Left lung (tissue), 10 donors: ENCODE measurements around the gene RPS6KA2. TPM values are rescaled to one million over a fixed set of nuclear protein-coding genes. Genes with fewer than 3 reads are reported as not detected.

Source experiments
- ATAC-seq: fragments of 200-7000 bp; cut with Tn5 transposase; one replicate; pipeline ENCODE4 v1.9.1; 2020; ENCODE audit warnings: moderate library complexity
- DNase-seq, 4 donors: peaks; one replicate each; pipeline ENCODE4 v3.0.0-alpha.2; 2013 to 2020
- H3K27ac ChIP-seq, 2 donors: fragments of 200-600 bp; sonication (generic) in 1 of 2; one replicate each; pipeline versions ENCODE4 v1.5.0 to v1.8.0; 2020 to 2021
- H3K27me3 ChIP-seq, 2 donors: fragments of 200-600 bp; sonication (generic) in 1 of 2; one replicate each; pipeline versions ENCODE4 v1.5.0 to v1.8.0; 2020 to 2021
- H3K36me3 ChIP-seq, 2 donors: fragments of 200-600 bp; sonication (generic) in 1 of 2; one replicate each; pipeline versions ENCODE4 v1.5.0 to v1.8.0; 2020 to 2021
- H3K4me1 ChIP-seq, 2 donors: fragments of 200-600 bp; one replicate each; pipeline ENCODE4 v1.8.0; 2021
- H3K4me3 ChIP-seq, 2 donors: fragments of 200-600 bp; sonication (generic) in 1 of 2; one replicate each; pipeline versions ENCODE4 v1.5.0 to v1.8.0; 2020 to 2021; ENCODE audit warnings: mild to moderate bottlenecking in 1 of 2
- H3K9me3 ChIP-seq, 2 donors: fragments of 200-600 bp; sonication (generic) in 1 of 2; one replicate each; pipeline versions ENCODE4 v1.5.0 to v1.8.0; 2020 to 2021
- intact Hi-C, 2 donors: fragments of 100-400 bp; cut with DNase I; formaldehyde crosslinking; loops; one replicate each; pipeline versions ENCODE4 v1.11.2 to v1.14.2; 2022
- polyA plus RNA-seq, 6 donors: library from polyadenylated mRNA; unstranded; fragments of 120-200 nt; gene quantifications; one replicate each; pipeline ENCODE4 v1.2.1, GENCODE V29; 2013; ENCODE audit not compliant: insufficient read length in 6 of 6
- total RNA-seq, 2 donors: library from RNA; stranded (reverse); fragmentation: NEBNext Ultra II Directional; extraction: Animal tissue kit (Norgen Biotek cat#: 25700); gene quantifications; one replicate each; pipeline ENCODE4 v1.2.1, GENCODE V29; 2021
- TF ChIP-seq, protein P1 (sequence below), 2 donors: fragments of 200-600 bp; sonication (generic) in 1 of 2; IDR thresholded peaks; one replicate each; pipeline versions ENCODE4 v1.5.0 to v1.8.0; 2021; ENCODE audit warnings: antibody characterized with exemption in 2 of 2
- donor health status: DM: no; HTN: yes; CAD: no.
- donor health status: DM: no; HTN: no; CAD: no.

RPS6KA2 gene
- total and polyA plus RNA-seq, 8 donors, result 42.0 to 160 (median 48.0) TPM

GRCh38 chr6:166616261-166617238, 10.5 kb downstream of the RPS6KA2 start:
- DNase-seq, result no peak
- ATAC-seq, result no peak
- peaks cover 29 to 84% of the 10 kb centered on the region in 2 donors for H3K4me1 ChIP-seq
- intact Hi-C loops, result no loop called here
- H3K9me3 ChIP-seq, result no peaks in the 10 kb centered on the region
- no peak overlapping the region for H3K4me3 ChIP-seq
- H3K27ac ChIP-seq, result peak overlapping the region in 1 of 2 donors; percentile 64
- H3K27me3 ChIP-seq, result no peaks in the 10 kb centered on the region
- TF ChIP-seq, protein P1, sequence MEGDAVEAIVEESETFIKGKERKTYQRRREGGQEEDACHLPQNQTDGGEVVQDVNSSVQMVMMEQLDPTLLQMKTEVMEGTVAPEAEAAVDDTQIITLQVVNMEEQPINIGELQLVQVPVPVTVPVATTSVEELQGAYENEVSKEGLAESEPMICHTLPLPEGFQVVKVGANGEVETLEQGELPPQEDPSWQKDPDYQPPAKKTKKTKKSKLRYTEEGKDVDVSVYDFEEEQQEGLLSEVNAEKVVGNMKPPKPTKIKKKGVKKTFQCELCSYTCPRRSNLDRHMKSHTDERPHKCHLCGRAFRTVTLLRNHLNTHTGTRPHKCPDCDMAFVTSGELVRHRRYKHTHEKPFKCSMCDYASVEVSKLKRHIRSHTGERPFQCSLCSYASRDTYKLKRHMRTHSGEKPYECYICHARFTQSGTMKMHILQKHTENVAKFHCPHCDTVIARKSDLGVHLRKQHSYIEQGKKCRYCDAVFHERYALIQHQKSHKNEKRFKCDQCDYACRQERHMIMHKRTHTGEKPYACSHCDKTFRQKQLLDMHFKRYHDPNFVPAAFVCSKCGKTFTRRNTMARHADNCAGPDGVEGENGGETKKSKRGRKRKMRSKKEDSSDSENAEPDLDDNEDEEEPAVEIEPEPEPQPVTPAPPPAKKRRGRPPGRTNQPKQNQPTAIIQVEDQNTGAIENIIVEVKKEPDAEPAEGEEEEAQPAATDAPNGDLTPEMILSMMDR (IDR thresholded peaks at IDR 0.05), result no peak
- peaks cover 0 to 35% of the 10 kb centered on the region in 2 donors for H3K36me3 ChIP-seq

GRCh38 chr6:166615059-166615770, 11.8 kb downstream of the RPS6KA2 start:
- H3K36me3 ChIP-seq, result peaks cover 0 to 35% of the 10 kb centered on the region in 2 donors
- peak; percentile 17 for ATAC-seq
- H3K4me1 ChIP-seq, result peaks cover 16 to 70% of the 10 kb centered on the region in 2 donors
- no peaks in the 10 kb centered on the region for H3K9me3 ChIP-seq
- H3K27ac ChIP-seq, result peak overlapping the region; percentile 17 to 64
- no peaks in the 10 kb centered on the region for H3K27me3 ChIP-seq
- TF ChIP-seq, protein P1 (IDR thresholded peaks at IDR 0.05), result no peak
- intact Hi-C loops, result no loop called here
- no peak overlapping the region for H3K4me3 ChIP-seq
- no peak for DNase-seq

DNA sequence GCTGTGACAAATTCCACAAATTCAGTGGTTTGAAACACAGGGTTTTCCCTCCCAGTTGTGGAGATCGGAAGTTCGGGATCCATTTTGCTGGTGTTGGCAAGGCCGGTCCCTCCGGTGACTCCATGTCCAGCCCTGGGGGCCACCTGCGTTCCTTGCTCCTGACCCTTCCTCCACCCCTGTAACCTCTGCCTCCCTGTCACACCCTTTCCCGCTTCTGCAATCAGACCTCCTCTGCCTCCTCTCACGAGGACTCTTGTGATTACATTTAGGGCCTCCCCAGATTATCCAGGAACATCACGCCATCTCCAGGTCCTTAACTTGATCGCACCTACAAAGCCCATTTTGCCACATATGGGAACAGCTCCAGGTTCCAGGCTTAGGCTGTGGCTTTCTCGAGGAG, 12.5 kb downstream of the RPS6KA2 start:
- Histone ChIP-seq H3K27ac (peak overlapping the region; percentile 17 to 64), H3K4me3 (no peak overlapping the region), H3K4me1 (peaks cover 11 to 65% of the 10 kb centered on the region in 2 donors), H3K36me3 (peaks cover 0 to 35% of the 10 kb centered on the region in 2 donors), H3K9me3 (no peaks in the 10 kb centered on the region), H3K27me3 (no peaks in the 10 kb centered on the region)
- TF ChIP-seq, protein P1 (IDR thresholded peaks at IDR 0.05), result no peak
- no peak for DNase-seq
- peak; percentile 44 for ATAC-seq
- intact Hi-C loops, result no loop called here

DNA sequence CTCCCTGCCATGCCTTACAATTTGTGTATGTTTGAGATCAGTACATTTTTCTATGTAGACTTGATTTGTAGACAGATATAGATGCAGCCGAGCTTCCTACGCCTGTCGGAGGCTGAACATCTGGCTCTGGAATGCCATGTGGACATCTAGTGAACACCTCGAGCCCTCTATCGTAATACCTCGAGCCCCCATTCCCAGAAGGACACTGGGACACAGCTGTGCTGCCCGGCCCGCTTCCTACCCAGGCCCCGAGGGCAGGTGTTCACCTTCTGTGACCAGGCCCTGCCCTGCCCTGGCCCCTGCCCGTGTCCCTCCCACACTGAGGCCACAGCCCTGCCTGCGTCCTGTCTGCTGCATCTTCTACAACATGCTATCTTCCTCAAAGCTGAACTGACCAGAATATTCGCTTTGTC, 12.9 kb downstream of the RPS6KA2 start:
- Histone ChIP-seq H3K4me1 (peaks cover 6 to 61% of the 10 kb centered on the region in 2 donors), H3K9me3 (no peaks in the 10 kb centered on the region), H3K36me3 (peaks cover 0 to 35% of the 10 kb centered on the region in 2 donors), H3K27ac (peak overlapping the region; percentile 17 to 64), H3K27me3 (no peaks in the 10 kb centered on the region), H3K4me3 (no peak overlapping the region)
- intact Hi-C loops, result no loop called here
- DNase-seq (no peak), ATAC-seq (no peak)
- TF ChIP-seq, protein P1 (IDR thresholded peaks at IDR 0.05), result no peak

DNA sequence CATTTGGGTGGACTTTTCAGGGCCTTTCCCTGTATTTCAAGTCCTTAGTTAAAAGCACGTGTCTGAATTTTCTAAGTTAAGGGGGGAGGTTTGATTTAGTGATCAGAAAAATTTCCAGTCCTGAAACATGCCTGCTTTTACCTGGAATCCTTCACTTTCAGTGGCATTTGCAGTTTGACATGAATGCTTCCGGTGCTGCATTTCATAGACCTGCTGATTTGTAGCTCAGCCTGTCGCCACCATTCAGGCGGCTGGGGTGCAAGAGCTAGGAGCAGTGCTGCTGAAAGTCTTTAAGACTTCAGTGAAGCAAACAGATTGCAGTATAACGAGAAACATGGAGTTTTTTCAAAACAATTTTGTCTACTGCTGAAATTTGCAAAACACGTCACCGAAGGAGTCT, 14.0 kb downstream of the RPS6KA2 start:
- no peak for ATAC-seq
- peaks cover 6 to 54% of the 10 kb centered on the region in 2 donors for H3K4me1 ChIP-seq
- TF ChIP-seq, protein P1 (IDR thresholded peaks at IDR 0.05), result no peak
- H3K4me3 ChIP-seq, result no peak overlapping the region
- peaks cover 0 to 25% of the 10 kb centered on the region in 2 donors for H3K36me3 ChIP-seq
- no peak for DNase-seq
- H3K27ac ChIP-seq, result peak overlapping the region in 1 of 2 donors; percentile 18
- intact Hi-C loops, result no loop called here
- no peaks in the 10 kb centered on the region for H3K27me3 ChIP-seq
- H3K9me3 ChIP-seq, result no peaks in the 10 kb centered on the region
